ENCODE results near the gene C2orf92.

C2orf92 gene

GRCh38 chr2:97745474-97746174 is 76.1 kb downstream of the C2orf92 start:
- DNase-seq (ENCODE audit: low read depth): no peak

- DNase-seq (ENCODE audit: low read depth): no peak
Observed at GRCh38 chr2:97747285-97747684, 77.8 kb downstream of the C2orf92 start.

- DNase-seq (ENCODE audit: low read depth): no peak
Observed at GRCh38 chr2:97747716-97748115, 78.2 kb downstream of the C2orf92 start.

DNA sequence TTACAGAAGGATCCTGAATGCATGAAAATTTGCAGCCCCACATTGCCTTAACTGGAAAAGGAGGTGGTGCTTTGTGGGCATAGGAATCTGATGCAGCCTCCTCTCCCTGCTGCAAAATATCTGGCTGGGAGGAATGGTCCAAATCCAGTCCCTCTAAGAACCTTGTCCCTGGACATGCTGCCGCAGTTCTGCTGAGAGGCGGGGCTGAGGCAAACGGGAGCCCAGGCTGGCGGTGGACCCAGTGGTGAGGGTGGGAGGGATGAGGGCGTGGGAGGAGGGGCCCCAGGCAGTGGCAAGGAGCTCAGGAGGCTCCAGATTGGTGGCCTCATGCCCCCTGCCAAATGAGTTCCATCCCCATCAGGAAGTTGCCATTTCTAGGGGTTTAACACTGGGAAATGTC is 80.1 kb downstream of the C2orf92 start:
- DNase-seq (ENCODE audit: low read depth): no peak

DNA sequence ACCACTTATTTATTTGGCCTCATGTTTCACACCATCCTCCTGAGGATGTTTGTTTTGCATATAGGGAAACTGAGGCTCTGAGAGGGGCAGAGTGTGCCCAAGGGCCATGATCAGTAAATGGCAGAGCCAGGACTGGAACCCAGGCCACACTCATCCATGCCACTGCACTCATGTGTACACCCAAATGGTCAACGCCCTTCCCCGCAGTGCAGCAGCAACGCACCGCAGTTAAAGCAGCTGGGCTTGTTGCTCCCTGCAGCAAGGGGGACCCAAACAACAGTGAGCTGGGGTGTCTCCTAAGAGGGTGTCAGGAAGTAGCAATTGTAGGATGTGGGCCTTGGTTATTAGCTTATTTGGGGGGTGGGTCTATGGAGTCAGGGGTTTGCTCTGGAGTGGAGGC is 80.5 kb downstream of the C2orf92 start:
- no peak for DNase-seq (ENCODE audit: low read depth)

DNA sequence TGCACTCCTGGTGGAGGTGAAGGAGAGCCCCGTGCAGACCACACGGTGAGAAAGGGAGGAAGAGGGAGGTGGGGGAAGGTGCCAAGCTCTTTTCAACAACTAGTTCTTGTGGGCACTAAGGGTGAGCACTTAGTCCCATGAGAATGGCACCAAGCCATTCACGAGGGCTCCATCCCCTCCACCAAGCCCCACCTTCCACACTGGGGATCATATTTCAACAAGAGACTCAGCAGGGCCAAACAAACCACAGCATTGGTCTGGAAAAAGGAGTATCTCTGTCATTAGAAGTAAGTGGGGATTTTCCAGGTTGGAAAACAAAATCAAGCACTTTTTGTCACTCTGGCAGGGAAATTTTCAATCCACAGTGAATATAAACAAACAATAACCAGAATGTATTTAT is 82.2 kb downstream of the C2orf92 start:
- no peak for DNase-seq (ENCODE audit: low read depth)

Measured in fibroblast of the conjunctiva (primary cell).